ENCODE results near the gene DGKB. TPM values are rescaled to one million over a fixed set of nuclear protein-coding genes. Genes with fewer than 3 reads are reported as not detected.
A peak's percentile ranks its signal among the peaks of the same experiment; 100 is the strongest.

The DGKB gene
- total and polyA plus RNA-seq, 2 experiments from 2014 or later = 0.28 to 1.7 TPM

DNA sequence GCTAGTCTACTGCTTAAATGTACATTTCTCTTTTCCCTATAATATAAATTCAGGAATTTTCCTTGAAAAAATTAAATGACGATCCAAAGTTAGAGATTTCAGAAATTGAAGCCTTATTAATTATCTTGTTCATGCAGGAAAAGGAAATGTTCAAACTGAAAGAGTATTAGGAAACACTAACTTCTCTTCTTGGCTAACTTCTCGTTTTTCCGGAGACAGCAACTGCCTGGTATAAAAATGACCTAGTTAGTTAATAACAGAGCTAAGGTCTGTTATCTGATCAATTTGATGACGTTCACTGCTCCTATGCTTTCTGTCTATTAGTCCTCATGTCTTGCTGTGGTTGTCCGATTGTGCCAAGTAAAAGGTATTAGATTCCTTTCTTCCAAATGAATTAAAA, 212.5 kb downstream of the DGKB start:
- Histone ChIP-seq H4K20me1 (ENCODE audit: insufficient read depth, poor library complexity, severe bottlenecking) (no peaks in the 10 kb centered on the region), H3K4me2 (no peak overlapping the region), H3K4me1 (ENCODE audit: insufficient read depth) (peaks cover 8% of the 10 kb centered on the region), H3K79me2 (no peaks in the 10 kb centered on the region), H2AFZ (no peak overlapping the region), H3K9me2 (replicated peaks; ENCODE audit: insufficient read depth) (no peaks in the 10 kb centered on the region), H3K27me3 (no peaks in the 10 kb centered on the region), H3K36me3 (replicated peaks; ENCODE audit: insufficient read depth, low read depth) (no peaks in the 10 kb centered on the region), H3K4me3 (no peak overlapping the region), H3K27ac (no peak overlapping the region), H3K9me3 (ENCODE audit: low read depth) (no peaks in the 10 kb centered on the region)
- no peak for DNase-seq (ENCODE audit: low spot score)
- TF ChIP-seq CTCF (IDR thresholded peaks at IDR 0.05; ENCODE audit: poor library complexity) (no peak), EZH2 (IDR thresholded peaks at IDR 0.05; ENCODE audit: borderline replicate concordance) (no peak), EZH2phosphoT487 (IDR thresholded peaks at IDR 0.05; ENCODE audit: low read depth, severe bottlenecking, unreplicated experiment) (no peak)
- WGBS (ENCODE audit: low lambda C conversion rate, missing lambda C conversion rate) = 76% methylated on average over 5 of the region's 5 CpGs

- H3K9me3 ChIP-seq (ENCODE audit: low read depth) = no peaks in the 10 kb centered on the region
- H4K20me1 ChIP-seq (ENCODE audit: insufficient read depth, poor library complexity, severe bottlenecking) = no peaks in the 10 kb centered on the region
- TF ChIP-seq EZH2phosphoT487 (IDR thresholded peaks at IDR 0.05; ENCODE audit: low read depth, severe bottlenecking, unreplicated experiment) (no peak), EZH2 (IDR thresholded peaks at IDR 0.05; ENCODE audit: borderline replicate concordance) (no peak), CTCF (IDR thresholded peaks at IDR 0.05; ENCODE audit: poor library complexity) (no peak)
- WGBS (ENCODE audit: low lambda C conversion rate, missing lambda C conversion rate) = 41% methylated on average over 3 of the region's 3 CpGs
- no peaks in the 10 kb centered on the region for H3K79me2 ChIP-seq
- H3K4me2 ChIP-seq = peak overlapping the region; percentile 53
- H2AFZ ChIP-seq = no peak overlapping the region
- peaks cover 8% of the 10 kb centered on the region for H3K4me1 ChIP-seq (ENCODE audit: insufficient read depth)
- no peaks in the 10 kb centered on the region for H3K36me3 ChIP-seq (replicated peaks; ENCODE audit: insufficient read depth, low read depth)
- no peak overlapping the region for H3K27ac ChIP-seq
- H3K27me3 ChIP-seq = no peaks in the 10 kb centered on the region
- H3K9me2 ChIP-seq (replicated peaks; ENCODE audit: insufficient read depth) = no peaks in the 10 kb centered on the region
- no peak for DNase-seq (ENCODE audit: low spot score)
- no peak overlapping the region for H3K4me3 ChIP-seq
Observed at GRCh38 chr7:14688208-14688607, 214.3 kb downstream of the DGKB start.

DNA sequence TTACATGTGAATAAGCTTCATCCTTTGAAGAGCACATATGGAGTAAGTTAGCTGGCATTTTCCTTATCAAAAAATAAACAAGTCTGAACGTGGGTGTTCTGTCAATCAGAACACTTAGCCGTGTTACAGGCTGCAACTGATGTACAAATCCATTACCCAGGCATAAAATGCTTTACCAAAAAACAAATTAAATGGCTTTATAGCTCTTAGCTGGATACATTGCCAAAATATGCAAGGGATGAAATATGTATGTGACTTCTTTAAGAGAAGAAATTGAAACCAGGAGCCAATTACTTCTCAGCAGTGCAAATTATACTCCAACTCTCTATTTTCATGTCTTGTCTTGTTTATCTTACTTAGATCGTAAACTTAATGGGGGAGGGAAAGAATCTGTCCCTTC, 214.8 kb downstream of the DGKB start:
- Histone ChIP-seq H3K79me2 (no peaks in the 10 kb centered on the region), H3K4me1 (ENCODE audit: insufficient read depth) (peaks cover 8% of the 10 kb centered on the region), H2AFZ (no peak overlapping the region), H4K20me1 (ENCODE audit: insufficient read depth, poor library complexity, severe bottlenecking) (no peaks in the 10 kb centered on the region), H3K27me3 (no peaks in the 10 kb centered on the region), H3K36me3 (replicated peaks; ENCODE audit: insufficient read depth, low read depth) (no peaks in the 10 kb centered on the region), H3K4me2 (peak overlapping the region; percentile 53), H3K27ac (no peak overlapping the region), H3K9me3 (ENCODE audit: low read depth) (no peaks in the 10 kb centered on the region), H3K9me2 (replicated peaks; ENCODE audit: insufficient read depth) (no peaks in the 10 kb centered on the region), H3K4me3 (no peak overlapping the region)
- 14% methylated on average over 3 of the region's 3 CpGs for WGBS (ENCODE audit: low lambda C conversion rate, missing lambda C conversion rate)
- no peak for DNase-seq (ENCODE audit: low spot score)
- TF ChIP-seq EZH2phosphoT487 (IDR thresholded peaks at IDR 0.05; ENCODE audit: low read depth, severe bottlenecking, unreplicated experiment) (no peak), CTCF (IDR thresholded peaks at IDR 0.05; ENCODE audit: poor library complexity) (no peak), EZH2 (IDR thresholded peaks at IDR 0.05; ENCODE audit: borderline replicate concordance) (no peak)

GRCh38 chr7:14687241-14687640, 215.3 kb downstream of the DGKB start:
- no peak overlapping the region for H3K27ac ChIP-seq
- H3K79me2 ChIP-seq = no peaks in the 10 kb centered on the region
- no peaks in the 10 kb centered on the region for H3K9me2 ChIP-seq (replicated peaks; ENCODE audit: insufficient read depth)
- peaks cover 8% of the 10 kb centered on the region for H3K4me1 ChIP-seq (ENCODE audit: insufficient read depth)
- 85% methylated on average over 3 of the region's 3 CpGs for WGBS (ENCODE audit: low lambda C conversion rate, missing lambda C conversion rate)
- no peaks in the 10 kb centered on the region for H3K36me3 ChIP-seq (replicated peaks; ENCODE audit: insufficient read depth, low read depth)
- no peak overlapping the region for H2AFZ ChIP-seq
- H3K4me3 ChIP-seq = no peak overlapping the region
- no peak for DNase-seq (ENCODE audit: low spot score)
- H4K20me1 ChIP-seq (ENCODE audit: insufficient read depth, poor library complexity, severe bottlenecking) = no peaks in the 10 kb centered on the region
- H3K9me3 ChIP-seq (ENCODE audit: low read depth) = no peaks in the 10 kb centered on the region
- TF ChIP-seq EZH2phosphoT487 (IDR thresholded peaks at IDR 0.05; ENCODE audit: low read depth, severe bottlenecking, unreplicated experiment) (no peak), EZH2 (IDR thresholded peaks at IDR 0.05; ENCODE audit: borderline replicate concordance) (no peak), CTCF (IDR thresholded peaks at IDR 0.05; ENCODE audit: poor library complexity) (no peak)
- H3K4me2 ChIP-seq = no peak overlapping the region
- no peaks in the 10 kb centered on the region for H3K27me3 ChIP-seq
